Measurements from ENCODE around the gene H6PD.
"Not testable (repeated sequence)": the region's sequence is repeated elsewhere in the genome, so short reads cannot be mapped to it uniquely, and the experiment has no call there.

H6PD gene

GRCh38 chr1:9281071-9281827 is 46.7 kb downstream of the H6PD start:
- no peak for DNase-seq

GRCh38 chr1:9281908-9282695 is 47.5 kb downstream of the H6PD start:
- no peak for DNase-seq

GRCh38 chr1:9282696-9282955 is 48.1 kb downstream of the H6PD start:
- no peak for DNase-seq

- DNase-seq: no peak
These were observed 49.5 kb downstream of the H6PD start for GRCh38 chr1:9284061-9284460.

GRCh38 chr1:9286556-9286955 is 52.0 kb downstream of the H6PD start:
- DNase-seq: no peak

- peak; percentile 20 for DNase-seq
These were observed 54.5 kb downstream of the H6PD start for GRCh38 chr1:9289090-9289534.

- no peak for DNase-seq
These were observed 55.3 kb downstream of the H6PD start for GRCh38 chr1:9289711-9290485.

GRCh38 chr1:9291914-9292360 is 57.4 kb downstream of the H6PD start:
- no peak for DNase-seq

GRCh38 chr1:9292361-9293240 is 58.0 kb downstream of the H6PD start, which contains the start of gene SPSB1:
Gene SPSB1 (plus strand): TSS chr1:9292894. CDS start chr1:9355892, 62,998 bp downstream.
- DNase-seq: no peak

GRCh38 chr1:9293241-9293532 is 58.6 kb downstream of the H6PD start:
- no peak for DNase-seq

- DNase-seq: no peak
These were observed 59.2 kb downstream of the H6PD start for GRCh38 chr1:9293533-9294404.

- no peak for DNase-seq
These were observed 59.8 kb downstream of the H6PD start for GRCh38 chr1:9294405-9294773.

GRCh38 chr1:9294910-9295636 is 60.5 kb downstream of the H6PD start:
- no peak for DNase-seq

GRCh38 chr1:9295884-9296283 is 61.3 kb downstream of the H6PD start:
- DNase-seq: no peak

- no peak for DNase-seq
These were observed 62.3 kb downstream of the H6PD start for GRCh38 chr1:9296850-9297249.

- no peak for DNase-seq
These were observed 63.3 kb downstream of the H6PD start for GRCh38 chr1:9297831-9298230.

- DNase-seq: no peak
These were observed 63.7 kb downstream of the H6PD start for GRCh38 chr1:9298282-9298681.

GRCh38 chr1:9299571-9300541 is 65.3 kb downstream of the H6PD start:
- DNase-seq: not testable (repeated sequence)

GRCh38 chr1:9300573-9300972 is 66.0 kb downstream of the H6PD start:
- DNase-seq: no peak
